PC-9 (cell line): ENCODE measurements around the gene NBPF3.
"Not testable (repeated sequence)": the region's sequence is repeated elsewhere in the genome, so short reads cannot be mapped to it uniquely, and the experiment has no call there.

Experiments used
- CTCF ChIP-seq: fragments of 200-600 bp; sonication (generic); conservative IDR thresholded peaks from 2 replicates; pipeline ENCODE4 v1.6.1; 2017; ENCODE audit warnings: mixed run types, antibody characterized with exemption, mild to moderate bottlenecking, moderate library complexity
- EZH2 ChIP-seq: fragments of 200-600 bp; sonication (generic); IDR thresholded peaks from 2 replicates; pipeline ENCODE4 v1.8.0; 2017; ENCODE audit warnings: antibody characterized with exemption, low read depth

DNA sequence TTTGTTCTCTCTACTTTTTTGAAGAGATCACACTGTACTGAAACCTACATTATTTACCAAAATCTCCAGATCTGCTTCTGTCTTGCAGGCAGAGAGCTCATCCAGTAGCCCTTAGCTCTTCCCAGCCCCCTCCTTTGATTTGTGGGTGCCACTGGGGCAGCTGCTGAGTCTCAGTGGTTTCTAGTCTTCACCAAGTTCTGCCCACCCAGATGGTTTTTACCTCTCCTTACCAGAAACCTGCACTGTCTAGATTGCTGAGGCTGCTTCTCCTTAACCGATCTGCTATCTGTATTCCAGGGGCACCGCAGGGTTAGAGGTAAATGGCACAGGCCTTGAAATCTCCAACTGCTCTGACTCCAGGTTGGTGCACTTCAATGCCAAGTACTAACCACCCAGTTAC lies 6.7 kb downstream of the NBPF3 start:
- not testable (repeated sequence) for TF ChIP-seq CTCF, EZH2
